Esophagus (tissue), 2 donors: ENCODE measurements around the gene CMTM4. TPM values are rescaled to one million over a fixed set of nuclear protein-coding genes. Genes with fewer than 3 reads are reported as not detected.
A peak's percentile ranks its signal among the peaks of the same experiment; 100 is the strongest.

Experiments
- H3K27ac ChIP-seq, 2 donors: one replicate each; pipeline ENCODE4 v1.5.1; 2013; ENCODE audit warnings: low read depth in 2 of 2, mild to moderate bottlenecking in 2 of 2, inconsistent platforms in 1 of 2, low read length in 1 of 2, moderate library complexity in 1 of 2
- H3K27me3 ChIP-seq, 2 donors: one replicate each; pipeline ENCODE4 v1.6.1; 2013; ENCODE audit warnings: low read length in 2 of 2, control low read depth in 1 of 2, mild to moderate bottlenecking in 1 of 2; ENCODE audit not compliant: insufficient read depth in 2 of 2, control insufficient read depth in 1 of 2
- H3K36me3 ChIP-seq, 2 donors: one replicate each; pipeline ENCODE4 v1.6.1; 2013; ENCODE audit warnings: low read length in 1 of 2; ENCODE audit not compliant: control insufficient read depth in 2 of 2, insufficient read depth in 2 of 2
- H3K4me1 ChIP-seq, 2 donors: one replicate each; pipeline ENCODE4 v1.6.1; 2013; ENCODE audit warnings: low read length in 1 of 2; ENCODE audit not compliant: control insufficient read depth in 2 of 2, insufficient read depth in 2 of 2
- H3K4me3 ChIP-seq, 2 donors: one replicate each; pipeline ENCODE4 v1.5.1; 2013; ENCODE audit warnings: low read length in 2 of 2, mild to moderate bottlenecking in 2 of 2, low read depth in 1 of 2, moderate library complexity in 1 of 2
- H3K9me3 ChIP-seq, 2 donors: one replicate each; pipeline ENCODE4 v1.6.1; 2013; ENCODE audit warnings: mild to moderate bottlenecking in 2 of 2, low read depth in 1 of 2, low read length in 1 of 2, moderate library complexity in 1 of 2; ENCODE audit not compliant: control insufficient read depth in 2 of 2, insufficient read depth in 1 of 2
- WGBS, 2 donors: extraction: QIAGEN DNeasy Blood & Tissue Kit; methylation state at CpG; one replicate each; pipeline ENCODE4 v1.1.7; 2013; 5-methylcytosine and 5-hydroxymethylcytosine counted together
- polyA plus RNA-seq, 2 donors: library from polyadenylated mRNA; stranded (reverse); fragments of 200-250 nt; gene quantifications; one replicate each; pipeline ENCODE4 v1.2.3, GENCODE V29; 2013
- donor health status: healthy with polysubstance abuse.
- donor health status: Bipolar disorder and iron deficiency.

CMTM4 gene
- polyA plus RNA-seq = 1 to 10 TPM; 5.1 to 7.3 TPM

GRCh38 chr16:66696669-66697630 lies at the start of gene CMTM4:
TSS of gene CMTM4 (minus strand) at chr16:66696743. CDS start at chr16:66696525, 218 bp downstream.
- H3K4me1 ChIP-seq = peaks cover 0 to 5% of the 10 kb centered on the region in 2 donors
- H3K4me3 ChIP-seq = peak within 1 kb of the TSS; percentile 61 to 72
- H3K9me3 ChIP-seq = no peaks in the 10 kb centered on the region
- no peaks in the 10 kb centered on the region for H3K36me3 ChIP-seq
- H3K27me3 ChIP-seq = no peaks in the 10 kb centered on the region
- peak within 1 kb of the TSS; percentile 85 to 89 for H3K27ac ChIP-seq
- WGBS, 2 donors = 3 to 4% methylated on average over 72 to 84 of the region's 84 CpGs

GRCh38 chr16:66746048-66746447 lies 49.5 kb upstream of the CMTM4 start:
- WGBS, 2 donors = 82 to 86% methylated on average over 3 of the region's 3 CpGs
- H3K36me3 ChIP-seq = peaks cover 5 to 9% of the 10 kb centered on the region in 2 donors
- no peak overlapping the region for H3K27ac ChIP-seq

GRCh38 chr16:66741950-66742808 lies 45.6 kb upstream of the CMTM4 start:
- Histone ChIP-seq H3K27ac (peak overlapping the region; percentile 80 to 81), H3K4me3 (no peak overlapping the region), H3K4me1 (peaks cover 0 to 4% of the 10 kb centered on the region in 2 donors), H3K9me3 (no peaks in the 10 kb centered on the region), H3K27me3 (no peaks in the 10 kb centered on the region), H3K36me3 (peaks cover 8 to 11% of the 10 kb centered on the region in 2 donors)
- WGBS, 2 donors = 52 to 55% methylated on average over 10 of the region's 10 CpGs

More at GRCh38 chr16:66746048-66746447, 49.5 kb upstream of the CMTM4 start:
- Histone ChIP-seq H3K9me3 (no peaks in the 10 kb centered on the region), H3K4me3 (no peak overlapping the region), H3K4me1 (peaks cover 3 to 8% of the 10 kb centered on the region in 2 donors), H3K27me3 (no peaks in the 10 kb centered on the region)

DNA sequence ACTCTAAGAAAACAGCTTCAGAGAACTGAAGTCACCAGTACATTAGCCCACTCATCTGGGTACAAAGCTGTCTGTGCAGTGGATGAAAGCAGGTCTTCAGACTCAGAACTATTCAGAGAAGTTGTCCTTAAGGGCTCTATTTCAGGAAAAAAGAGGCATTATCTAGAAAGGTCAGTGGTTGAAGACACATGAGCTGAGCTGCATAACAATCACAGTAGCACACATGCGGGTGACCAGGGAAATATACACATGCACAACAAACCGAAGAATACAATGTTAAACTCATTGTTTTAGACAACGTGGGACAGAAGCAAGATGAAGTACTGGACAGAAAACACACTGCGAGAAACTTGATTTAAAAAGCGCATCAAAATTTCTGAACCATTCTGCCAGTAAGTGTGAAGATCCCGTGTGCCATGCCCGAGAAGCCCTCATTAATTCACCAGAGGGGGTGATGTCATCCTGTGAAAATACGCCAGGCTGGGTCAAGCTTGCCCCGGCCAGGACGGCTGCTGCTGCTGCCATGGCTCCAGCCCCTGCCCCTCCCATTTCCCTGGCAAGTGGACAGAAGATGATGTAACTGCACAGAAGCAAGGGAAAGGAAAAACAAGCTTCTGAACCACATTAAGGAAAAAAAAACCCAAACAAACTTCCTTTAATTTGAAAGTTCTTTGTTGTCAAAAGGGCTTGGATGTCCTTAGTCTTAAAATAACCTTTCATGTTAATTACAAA lies 44.8 kb upstream of the CMTM4 start:
- 28 to 29% methylated on average over 10 of the region's 10 CpGs for WGBS, 2 donors
- Histone ChIP-seq H3K27ac (peak overlapping the region; percentile 83), H3K9me3 (no peaks in the 10 kb centered on the region), H3K4me1 (peaks cover 0 to 4% of the 10 kb centered on the region in 2 donors), H3K36me3 (peaks cover 8 to 14% of the 10 kb centered on the region in 2 donors), H3K27me3 (no peaks in the 10 kb centered on the region), H3K4me3 (no peak overlapping the region)

- 43 to 50% methylated on average over 2 of the region's 2 CpGs for WGBS, 2 donors
- no peaks in the 10 kb centered on the region for H3K9me3 ChIP-seq
- peaks cover 0 to 4% of the 10 kb centered on the region in 2 donors for H3K4me1 ChIP-seq
- no peaks in the 10 kb centered on the region for H3K27me3 ChIP-seq
- peaks cover 5 to 16% of the 10 kb centered on the region in 2 donors for H3K36me3 ChIP-seq
- H3K4me3 ChIP-seq = no peak overlapping the region
- H3K27ac ChIP-seq = peak overlapping the region; percentile 62 to 83
These were observed 44.0 kb upstream of the CMTM4 start for GRCh38 chr16:66740533-66740932.

DNA sequence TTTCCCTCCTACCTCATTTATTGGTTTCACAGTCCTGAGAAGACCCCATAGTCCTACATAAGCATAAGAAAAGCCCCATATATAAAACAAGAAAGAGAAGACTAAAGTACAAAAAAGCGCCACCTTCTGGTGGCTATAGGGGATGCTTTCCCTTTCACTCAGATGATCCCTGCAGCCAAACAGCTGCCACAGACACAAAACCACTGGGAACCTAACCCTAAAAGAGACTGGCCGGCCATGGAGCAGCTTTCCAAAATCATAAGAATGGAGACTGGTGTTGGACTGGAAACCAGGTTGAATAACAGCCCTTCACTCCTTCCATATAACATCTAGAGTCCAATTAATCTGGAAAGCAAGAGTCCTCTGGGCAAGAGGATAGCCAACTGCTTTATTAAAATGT lies 43.5 kb upstream of the CMTM4 start:
- peaks cover 0 to 4% of the 10 kb centered on the region in 2 donors for H3K4me1 ChIP-seq
- H3K36me3 ChIP-seq = peaks cover 5 to 16% of the 10 kb centered on the region in 2 donors
- H3K9me3 ChIP-seq = no peaks in the 10 kb centered on the region
- no peaks in the 10 kb centered on the region for H3K27me3 ChIP-seq
- 35 to 44% methylated on average over 2 of the region's 2 CpGs for WGBS, 2 donors
- peak overlapping the region; percentile 62 to 83 for H3K27ac ChIP-seq
- H3K4me3 ChIP-seq = no peak overlapping the region

DNA sequence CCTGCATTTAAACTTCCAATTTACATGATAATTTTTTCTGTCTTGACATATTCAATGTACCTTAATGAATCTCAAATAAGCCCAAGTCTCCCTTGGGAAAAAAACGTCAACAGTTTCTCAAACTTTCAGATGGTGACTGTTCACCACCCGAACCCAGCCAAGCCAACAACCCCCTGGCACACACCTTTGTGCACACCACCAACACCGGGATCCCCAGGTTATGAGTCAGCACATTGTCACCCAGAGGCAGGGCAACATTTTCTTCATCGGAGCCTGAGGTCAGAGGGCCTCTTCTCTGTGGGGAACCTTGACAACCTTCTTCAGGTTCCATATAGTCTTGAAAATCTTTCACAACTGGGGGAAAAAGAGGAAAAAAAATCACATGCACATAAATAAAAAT lies 39.3 kb upstream of the CMTM4 start:
- 67 to 74% methylated on average over 4 of the region's 4 CpGs for WGBS, 2 donors
- Histone ChIP-seq H3K27ac (no peak overlapping the region), H3K9me3 (no peaks in the 10 kb centered on the region), H3K4me3 (no peak overlapping the region), H3K27me3 (no peaks in the 10 kb centered on the region), H3K4me1 (peaks cover 0 to 4% of the 10 kb centered on the region in 2 donors), H3K36me3 (peaks cover 19 to 37% of the 10 kb centered on the region in 2 donors)

DNA sequence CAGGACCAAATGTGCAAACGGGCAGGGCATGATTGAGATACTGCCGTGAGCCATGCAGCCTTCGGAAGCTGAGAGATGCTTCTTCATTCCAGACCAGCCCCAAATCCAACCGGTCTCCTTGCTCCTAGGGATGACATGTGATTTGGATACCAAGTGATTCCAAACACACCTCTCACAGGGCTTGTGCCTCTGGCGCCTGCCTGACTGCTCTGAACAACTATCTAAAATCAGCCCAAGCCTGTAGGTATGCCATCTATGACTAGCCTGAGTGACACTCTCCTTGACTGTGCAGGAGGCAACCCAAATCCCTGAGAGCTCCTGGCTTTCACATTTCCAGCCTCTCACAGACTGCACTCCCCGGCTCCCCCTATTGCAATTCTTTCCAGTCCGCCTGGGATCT lies 34.6 kb upstream of the CMTM4 start:
- Histone ChIP-seq H3K9me3 (no peaks in the 10 kb centered on the region), H3K27ac (no peak overlapping the region), H3K27me3 (no peaks in the 10 kb centered on the region), H3K4me1 (no peaks in the 10 kb centered on the region), H3K4me3 (no peak overlapping the region), H3K36me3 (peaks cover 25 to 39% of the 10 kb centered on the region in 2 donors)
- WGBS, 2 donors = 87 to 92% methylated on average over 7 of the region's 7 CpGs

GRCh38 chr16:66728804-66729203 lies 32.3 kb upstream of the CMTM4 start:
- 51 to 56% methylated on average over 4 of the region's 4 CpGs for WGBS, 2 donors
- peaks cover 31 to 45% of the 10 kb centered on the region in 2 donors for H3K36me3 ChIP-seq

More at GRCh38 chr16:66728804-66729203, 32.3 kb upstream of the CMTM4 start:
- Histone ChIP-seq H3K27me3 (no peaks in the 10 kb centered on the region), H3K9me3 (no peaks in the 10 kb centered on the region), H3K27ac (no peak overlapping the region), H3K4me1 (no peaks in the 10 kb centered on the region), H3K4me3 (no peak overlapping the region)
